Neural cell (in vitro differentiated cells): ENCODE results near the gene HSPB7.

Experiments used
- CTCF ChIP-seq: fragments of 450-650 bp; IDR thresholded peaks from 2 replicates; pipeline ENCODE4 v1.5.1; 2014; ENCODE audit warnings: antibody characterized with exemption, mild to moderate bottlenecking, moderate library complexity; ENCODE audit not compliant: poor library complexity, severe bottlenecking
- EZH2 ChIP-seq: fragments of 200-600, 300-800 bp; shearing (Covaris generic), sonication (generic); IDR thresholded peaks from 2 replicates; pipeline ENCODE4 v1.6.1; 2014; ENCODE audit warnings: antibody characterized with exemption, low read length, borderline replicate concordance, mild to moderate bottlenecking; ENCODE audit not compliant: insufficient read depth, poor library complexity, severe bottlenecking
- POLR2AphosphoS5 ChIP-seq: IDR thresholded peaks from 2 replicates; pipeline ENCODE4 v1.6.1; 2012
- RAD21 ChIP-seq: fragments of 450-650 bp; conservative IDR thresholded peaks from 2 replicates; pipeline ENCODE4 v1.6.1; 2014; ENCODE audit warnings: antibody characterized with exemption, mild to moderate bottlenecking, moderate library complexity

- no peak for TF ChIP-seq RAD21
- TF ChIP-seq CTCF, result no peak
- TF ChIP-seq POLR2AphosphoS5, result no peak
- no peak for TF ChIP-seq EZH2
Observed at GRCh38 chr1:15991427-15992186, 26.2 kb downstream of the HSPB7 start.
